Nucleus accumbens (tissue), 56 donors: ENCODE results near the gene COPE.
"Not testable (repeated sequence)": the region's sequence is repeated elsewhere in the genome, so short reads cannot be mapped to it uniquely, and the experiment has no call there.

Experiments used
- DNase-seq, 56 donors: peaks; one replicate each; lab custom pipeline; 2025; lab: John Stamatoyannopoulos, UW

Gene COPE

GRCh38 chr19:18919086-18919899 lies at the start of gene COPE, which contains the start of gene DDX49:
COPE (minus strand) TSS chr19:18919387; CDS start chr19:18919348, 39 bp downstream.
DDX49 (plus strand) TSS chr19:18919715; CDS start chr19:18919742, 27 bp downstream.
- peak; percentile 92 to 100 (median 98) for DNase-seq

DNA sequence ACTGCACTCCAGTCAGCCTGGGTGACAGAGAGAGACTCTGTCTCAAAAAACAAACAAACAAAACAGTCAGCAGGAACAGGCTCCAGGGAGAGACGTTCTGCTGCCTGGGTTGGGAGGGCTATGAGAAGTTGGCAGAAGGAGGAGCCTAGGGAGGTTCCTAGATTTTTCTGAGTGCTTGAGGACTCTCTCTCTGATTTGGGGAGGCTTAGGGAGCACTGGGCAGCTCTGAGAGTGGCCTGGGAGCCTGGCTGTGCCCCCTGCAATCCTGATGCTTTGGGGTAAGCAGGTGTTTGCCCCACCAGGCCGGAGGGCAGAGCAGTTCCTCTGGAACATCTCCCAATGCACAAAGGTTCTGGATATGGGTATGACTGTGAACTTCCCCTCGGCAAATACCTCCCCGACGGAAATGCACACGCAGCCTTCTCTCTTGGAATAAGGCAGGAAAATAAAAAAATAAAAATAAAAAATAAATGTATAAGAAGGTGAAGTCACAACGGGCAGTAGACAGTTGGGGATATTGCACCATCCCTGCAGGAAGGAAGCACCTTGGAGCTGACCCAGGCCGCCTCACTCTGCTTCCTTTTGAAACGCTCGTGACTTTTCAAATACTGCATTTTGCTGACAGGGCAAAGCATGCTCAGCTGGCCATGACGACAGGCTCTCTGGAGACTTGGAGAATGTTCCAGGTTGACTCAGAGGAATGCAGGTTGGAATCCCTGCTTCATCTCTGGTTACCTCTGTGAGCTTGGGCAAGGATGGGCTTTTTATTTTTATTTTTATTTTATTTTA lies 48.4 kb upstream of the COPE start:
- DNase-seq = peak in 6 of 56 donors; percentile 2 to 19 (median 9)

- DNase-seq = no peak
Observed at GRCh38 chr19:18966307-18966706, 47.1 kb upstream of the COPE start.

- DNase-seq = no peak
Observed at GRCh38 chr19:18964121-18964520, 44.9 kb upstream of the COPE start.

GRCh38 chr19:18961767-18962620 lies 42.8 kb upstream of the COPE start:
- DNase-seq = peak in 1 of 56 donors; percentile 23

DNA sequence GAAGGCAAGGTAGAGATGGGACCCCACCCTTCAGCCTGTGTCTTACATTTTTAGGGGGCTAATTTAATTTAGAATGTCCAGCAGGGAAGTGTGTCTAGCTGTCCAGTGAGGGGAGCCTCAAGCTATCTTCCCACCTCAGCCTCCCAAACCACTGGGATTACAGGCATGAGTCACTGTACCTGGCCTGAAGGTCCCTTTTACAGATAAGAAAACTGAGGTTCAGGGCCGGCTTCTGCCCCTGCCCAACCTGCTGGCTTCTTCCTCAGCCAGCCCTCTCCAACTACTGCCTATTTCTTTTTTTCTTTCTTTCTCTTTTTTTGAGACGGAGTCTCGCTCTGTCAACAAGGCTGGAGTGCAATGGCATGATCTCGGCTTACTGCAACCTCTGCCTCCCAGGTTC lies 41.2 kb upstream of the COPE start:
- DNase-seq = no peak

GRCh38 chr19:18955042-18955441 lies 35.9 kb upstream of the COPE start:
- no peak for DNase-seq

DNA sequence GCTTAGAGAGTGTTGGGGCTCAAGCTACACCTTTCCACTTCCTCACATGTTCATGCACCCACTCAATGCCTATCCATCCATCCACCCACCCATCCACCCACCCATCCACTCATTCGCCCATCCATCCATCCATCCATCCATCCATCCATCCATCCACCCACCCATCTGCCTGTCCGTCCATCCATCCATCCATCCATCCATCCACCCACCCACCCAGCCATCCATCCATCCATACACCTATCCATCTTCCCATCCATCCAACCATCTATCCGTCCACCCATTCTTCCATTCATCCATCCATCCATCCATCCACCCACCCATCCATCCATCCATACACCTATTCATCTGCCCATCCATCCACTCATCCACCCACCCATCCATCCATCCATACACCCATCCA lies 34.9 kb upstream of the COPE start:
- no peak for DNase-seq

- not testable (repeated sequence) for DNase-seq
Observed at GRCh38 chr19:18952364-18953003, 33.3 kb upstream of the COPE start.

GRCh38 chr19:18951721-18952281 lies 32.6 kb upstream of the COPE start:
- DNase-seq = no peak

GRCh38 chr19:18949858-18950257 lies 30.7 kb upstream of the COPE start:
- no peak for DNase-seq

DNA sequence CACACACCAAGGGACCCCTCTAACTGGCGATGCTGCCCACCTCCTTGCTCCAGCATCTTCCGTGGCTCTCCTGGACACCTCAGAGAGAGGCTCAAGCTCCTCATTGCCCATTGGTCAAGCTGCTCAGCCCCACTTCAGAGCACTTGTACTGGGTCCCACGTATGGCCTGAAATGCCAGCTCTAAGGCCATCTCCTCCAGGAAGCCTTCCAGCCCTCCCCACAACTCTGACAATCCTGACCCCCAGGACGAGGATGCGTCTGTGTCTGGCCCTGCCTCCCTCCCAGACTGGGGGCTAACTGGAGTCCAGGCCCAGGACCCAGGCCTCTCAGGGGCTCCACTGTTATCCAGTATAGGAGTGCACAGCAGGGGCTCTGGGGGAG lies 29.8 kb upstream of the COPE start:
- DNase-seq = no peak

- peak in 11 of 56 donors; percentile 3 to 38 (median 16) for DNase-seq
Observed at GRCh38 chr19:18948075-18948975, 29.1 kb upstream of the COPE start.

DNA sequence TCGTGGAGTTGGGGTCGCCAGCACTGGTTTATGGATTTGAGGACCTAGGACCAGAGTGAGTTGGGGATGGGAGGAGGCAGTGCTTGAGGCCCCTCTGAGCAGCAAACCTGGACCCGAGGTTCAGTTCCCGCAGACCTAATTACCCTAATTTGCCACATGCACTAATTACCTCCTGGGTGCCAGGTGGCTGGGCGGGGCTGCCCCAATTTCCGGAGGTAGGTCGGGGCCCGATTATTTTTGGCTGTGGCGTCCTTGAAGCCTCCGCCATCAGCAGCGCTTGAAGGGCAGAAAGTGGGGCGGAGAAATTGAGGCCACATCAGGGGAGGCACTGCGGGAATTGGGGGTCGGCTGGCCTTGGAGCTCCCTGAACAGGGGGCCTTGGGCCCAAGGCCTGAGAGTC lies 27.7 kb upstream of the COPE start:
- no peak for DNase-seq

- DNase-seq = no peak
Observed at GRCh38 chr19:18946335-18946734, 27.1 kb upstream of the COPE start.

DNA sequence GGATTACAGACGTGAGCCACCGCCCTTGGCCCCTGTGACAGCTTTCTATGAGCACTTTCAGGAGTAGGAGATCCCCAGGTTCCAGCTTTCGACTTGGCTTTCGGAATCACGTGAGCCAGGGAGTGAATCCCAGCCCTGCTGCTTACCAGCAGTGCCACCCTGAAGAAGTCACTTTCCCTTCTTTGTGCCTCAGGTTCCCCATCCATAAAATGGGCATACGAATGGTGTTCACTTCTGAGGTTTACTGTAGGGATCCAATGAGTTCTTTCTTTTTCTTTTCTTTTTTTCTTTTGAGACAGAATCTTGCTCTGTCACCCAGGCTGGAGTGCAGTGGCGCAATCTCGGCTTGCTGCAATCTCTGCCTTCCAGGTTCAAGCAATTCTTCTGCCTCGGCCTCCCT lies 26.1 kb upstream of the COPE start:
- DNase-seq = no peak

- DNase-seq = peak in 3 of 56 donors; percentile 12 to 31 (median 20)
Observed at GRCh38 chr19:18943465-18943864, 24.3 kb upstream of the COPE start.

- no peak for DNase-seq
Observed at GRCh38 chr19:18942692-18943091, 23.5 kb upstream of the COPE start.
